GM10266 (cell line): Measurements from ENCODE around the gene FSTL3.
"Not testable (repeated sequence)": the region's sequence is repeated elsewhere in the genome, so short reads cannot be mapped to it uniquely, and the experiment has no call there.

Experiments
- DNase-seq: peaks from one replicate; pipeline ENCODE4 v3.0.0; 2012; ENCODE audit errors: extremely low spot score
- TF ChIP-seq, protein P1 (sequence below): IDR thresholded peaks from 2 replicates; pipeline ENCODE4 v1.5.1; 2012; ENCODE audit warnings: mild to moderate bottlenecking, low read depth; ENCODE audit not compliant: control insufficient read depth, insufficient read depth; ENCODE audit errors: missing control alignments

Gene FSTL3

DNA sequence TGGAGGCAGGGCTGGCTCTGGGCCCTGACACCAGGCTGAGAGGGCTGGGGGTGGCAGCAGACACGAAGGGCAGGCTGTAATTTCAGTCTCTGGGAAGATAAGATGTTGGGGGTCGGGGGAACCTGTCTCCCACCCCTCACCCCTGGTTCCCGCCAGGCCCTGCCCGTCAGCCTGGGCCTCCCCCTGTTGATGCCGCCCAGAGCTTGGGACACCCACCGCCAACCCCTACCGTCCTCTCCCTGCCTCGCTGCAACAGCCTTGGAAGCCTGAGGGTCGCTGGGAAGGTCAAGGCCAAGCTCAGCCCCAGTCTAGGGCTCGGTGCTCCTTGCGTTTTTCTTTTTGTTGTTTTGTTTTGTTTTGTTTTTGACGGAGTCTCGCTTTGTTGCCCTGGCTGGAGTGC lies 47.1 kb downstream of the FSTL3 start:
- TF ChIP-seq, protein P1, sequence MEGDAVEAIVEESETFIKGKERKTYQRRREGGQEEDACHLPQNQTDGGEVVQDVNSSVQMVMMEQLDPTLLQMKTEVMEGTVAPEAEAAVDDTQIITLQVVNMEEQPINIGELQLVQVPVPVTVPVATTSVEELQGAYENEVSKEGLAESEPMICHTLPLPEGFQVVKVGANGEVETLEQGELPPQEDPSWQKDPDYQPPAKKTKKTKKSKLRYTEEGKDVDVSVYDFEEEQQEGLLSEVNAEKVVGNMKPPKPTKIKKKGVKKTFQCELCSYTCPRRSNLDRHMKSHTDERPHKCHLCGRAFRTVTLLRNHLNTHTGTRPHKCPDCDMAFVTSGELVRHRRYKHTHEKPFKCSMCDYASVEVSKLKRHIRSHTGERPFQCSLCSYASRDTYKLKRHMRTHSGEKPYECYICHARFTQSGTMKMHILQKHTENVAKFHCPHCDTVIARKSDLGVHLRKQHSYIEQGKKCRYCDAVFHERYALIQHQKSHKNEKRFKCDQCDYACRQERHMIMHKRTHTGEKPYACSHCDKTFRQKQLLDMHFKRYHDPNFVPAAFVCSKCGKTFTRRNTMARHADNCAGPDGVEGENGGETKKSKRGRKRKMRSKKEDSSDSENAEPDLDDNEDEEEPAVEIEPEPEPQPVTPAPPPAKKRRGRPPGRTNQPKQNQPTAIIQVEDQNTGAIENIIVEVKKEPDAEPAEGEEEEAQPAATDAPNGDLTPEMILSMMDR, result no peak
- no peak for DNase-seq

DNA sequence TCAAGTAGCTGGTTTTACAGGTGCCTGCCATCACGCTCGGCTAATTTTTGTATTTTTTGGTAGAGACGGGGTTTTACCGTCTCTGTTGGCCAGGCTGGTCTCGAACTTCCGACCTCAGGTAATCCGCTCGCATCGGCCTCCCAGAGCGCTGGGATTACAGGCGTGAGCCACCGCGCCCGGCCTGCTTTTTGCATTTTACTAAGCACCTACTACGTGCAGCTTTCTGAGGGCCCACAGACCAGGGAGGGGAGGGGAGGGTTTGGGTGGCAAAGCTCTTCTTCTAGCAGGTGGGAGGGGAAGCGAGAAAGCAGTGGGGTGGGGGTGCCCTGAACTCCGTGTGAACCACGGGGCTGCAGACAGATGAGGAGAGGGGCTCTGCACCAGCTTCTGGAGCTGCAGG lies 47.5 kb downstream of the FSTL3 start:
- TF ChIP-seq, protein P1, result no peak
- DNase-seq, result no peak

DNA sequence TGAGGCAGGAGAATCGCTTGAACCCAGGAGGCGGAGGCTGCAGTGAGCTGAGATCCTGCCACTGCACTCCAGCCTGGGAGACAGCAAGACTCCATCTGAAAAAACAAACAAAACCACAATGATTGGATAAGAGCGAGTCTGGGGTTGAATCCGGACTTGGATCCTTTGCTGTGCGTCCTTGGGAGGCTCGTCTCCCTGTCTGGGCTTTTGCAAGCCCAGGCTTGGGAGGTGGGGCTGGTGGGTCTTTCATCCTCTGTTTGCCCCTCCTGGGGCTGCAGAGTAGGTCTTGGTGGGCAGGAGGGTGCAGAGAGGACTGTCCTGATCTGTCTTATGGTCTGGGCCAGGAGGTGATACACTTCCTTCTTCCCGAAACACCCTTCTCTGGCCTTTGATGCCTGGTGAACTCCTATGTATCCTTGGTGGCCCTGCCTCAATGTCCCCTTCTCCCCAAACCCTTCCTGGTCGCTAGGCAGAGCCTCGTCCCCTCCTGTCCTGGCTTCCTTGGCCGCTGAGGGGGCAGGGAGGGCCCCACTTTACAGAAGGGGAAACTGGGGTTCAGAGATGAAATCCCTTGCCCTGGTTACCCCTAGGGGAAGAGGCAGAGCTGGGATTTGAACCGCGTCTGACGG lies 49.4 kb downstream of the FSTL3 start:
- no peak for DNase-seq
- TF ChIP-seq, protein P1, result no peak

DNA sequence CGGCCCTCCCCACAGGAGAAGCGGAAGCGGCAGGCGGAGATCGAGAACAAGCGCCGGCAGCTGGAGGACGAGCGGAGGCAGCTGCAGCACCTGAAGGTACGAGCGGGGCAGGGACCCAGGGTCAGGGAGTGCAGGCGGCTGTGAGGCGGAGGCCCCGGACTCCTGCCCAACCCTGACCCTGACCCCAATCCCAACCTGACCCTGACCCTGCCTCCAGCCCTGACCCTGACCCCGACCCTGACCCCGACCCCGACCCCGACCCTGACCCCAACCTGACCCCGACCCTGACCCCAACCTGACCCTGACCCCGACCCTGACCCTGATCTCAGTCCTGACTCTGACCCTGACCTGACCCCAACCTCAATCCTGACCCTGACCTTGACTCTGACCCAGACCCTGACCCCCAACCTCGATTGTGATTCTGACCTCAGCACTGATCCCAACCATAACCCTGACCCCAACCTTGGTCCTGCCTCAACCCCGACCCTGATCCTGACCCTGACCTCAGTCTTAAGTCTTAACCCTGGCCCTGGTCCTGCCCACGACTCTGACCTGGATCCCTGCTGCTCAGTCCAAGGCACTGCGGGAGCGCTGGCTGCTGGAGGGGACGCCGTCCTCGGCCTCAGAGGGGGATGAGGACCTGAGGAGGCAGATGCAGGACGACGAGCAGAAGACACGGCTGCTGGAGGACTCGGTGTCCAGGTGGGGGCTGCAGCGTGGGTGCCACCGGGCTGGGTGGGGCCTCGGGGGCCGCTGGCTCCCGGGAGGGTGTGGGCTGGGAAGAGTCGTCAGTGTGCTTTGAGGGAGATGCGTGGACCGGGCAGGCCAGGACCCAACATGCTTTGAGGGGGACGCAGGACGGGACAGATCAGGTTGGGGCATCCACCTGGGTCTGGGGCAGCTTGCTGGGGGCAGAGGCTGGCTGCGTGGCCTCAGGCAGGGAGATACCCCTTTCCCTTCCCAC lies 51.1 kb downstream of the FSTL3 start:
- no peak for DNase-seq
- TF ChIP-seq, protein P1, result no peak

DNA sequence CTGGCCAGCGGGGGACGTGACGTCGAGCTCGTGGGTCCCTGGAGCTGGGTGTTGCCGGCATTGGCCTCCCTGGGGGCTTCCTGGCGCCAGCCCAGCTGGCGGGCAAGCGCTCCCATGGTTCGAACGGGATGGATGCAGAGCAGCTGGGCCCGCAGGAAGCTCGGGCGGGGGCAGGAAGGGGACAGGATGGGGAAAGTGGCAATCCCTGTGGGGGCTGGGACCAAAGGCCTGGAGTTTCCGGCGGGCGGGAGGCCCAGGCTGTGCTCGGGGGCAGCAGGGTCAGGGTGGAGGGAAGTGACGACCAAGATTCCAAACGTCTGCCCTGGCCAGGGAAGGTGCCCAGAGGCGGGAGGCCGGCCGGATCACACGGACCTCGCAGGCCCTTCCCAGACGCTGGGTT lies 51.8 kb downstream of the FSTL3 start:
- no peak for DNase-seq

DNA sequence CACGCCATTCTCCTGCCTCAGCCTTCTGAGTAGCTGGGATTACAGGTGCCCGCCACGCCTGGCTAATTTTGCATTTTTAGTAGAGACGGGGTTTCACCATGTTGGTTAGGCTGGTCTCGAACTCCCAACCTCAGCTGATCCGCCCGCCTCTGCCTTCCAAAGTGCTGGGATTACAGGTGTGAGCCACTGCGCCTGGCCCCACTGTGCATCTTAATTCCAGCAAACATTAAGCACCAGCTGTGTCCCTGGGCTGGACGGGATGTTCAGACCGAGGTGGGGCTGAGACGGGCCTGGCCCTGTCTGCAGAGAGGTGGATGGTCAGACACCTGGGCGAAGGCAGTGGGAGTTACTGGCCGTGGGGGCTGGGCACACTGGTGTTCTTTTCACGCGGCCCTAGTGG lies 53.4 kb downstream of the FSTL3 start:
- not testable (repeated sequence) for DNase-seq

More for the DNA sequence above, 51.8 kb downstream of the FSTL3 start:
- TF ChIP-seq, protein P1, result no peak

DNA sequence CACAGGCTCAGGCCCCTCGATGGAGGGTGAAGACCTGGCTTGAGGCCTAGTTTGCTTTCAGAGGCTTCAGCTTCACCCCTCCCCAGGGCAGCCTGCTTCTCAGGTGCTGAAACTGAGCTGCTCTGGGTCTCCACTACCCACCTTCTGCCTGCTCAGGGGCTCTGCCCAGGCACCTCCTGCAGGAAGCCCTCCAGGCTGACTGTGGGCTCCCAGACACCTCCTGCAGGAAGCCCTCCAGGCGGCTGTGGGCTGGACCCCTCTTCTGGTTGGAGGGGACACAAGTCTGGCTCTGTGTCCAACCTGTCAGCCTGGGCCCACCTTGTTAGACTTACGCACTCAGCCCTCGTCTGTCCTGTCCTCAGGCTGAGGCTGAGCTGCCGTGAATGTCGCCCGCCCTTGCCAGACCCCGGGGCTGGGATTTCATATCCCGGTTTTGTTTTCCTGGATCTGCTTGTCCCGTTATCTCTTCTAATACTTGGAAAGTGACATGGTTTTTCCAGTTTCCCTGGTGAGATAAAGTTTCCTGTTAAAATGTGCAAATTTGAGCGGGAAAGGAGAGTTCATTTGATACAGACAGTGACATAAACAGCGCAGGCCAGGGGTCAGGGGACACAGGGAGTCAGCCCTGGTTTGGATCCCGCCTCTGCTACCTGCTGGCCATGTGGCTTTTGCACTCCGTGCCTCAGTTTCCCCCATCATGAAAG lies 53.9 kb downstream of the FSTL3 start:
- no peak for DNase-seq
- TF ChIP-seq, protein P1, result no peak
